Measurements from ENCODE around the gene CASP5. TPM values are rescaled to one million over a fixed set of nuclear protein-coding genes. Genes with fewer than 3 reads are reported as not detected.

Gene CASP5
- total and polyA plus RNA-seq, 2 of the 4 experiments (the other 2 are of a cell fraction), result not detected

DNA sequence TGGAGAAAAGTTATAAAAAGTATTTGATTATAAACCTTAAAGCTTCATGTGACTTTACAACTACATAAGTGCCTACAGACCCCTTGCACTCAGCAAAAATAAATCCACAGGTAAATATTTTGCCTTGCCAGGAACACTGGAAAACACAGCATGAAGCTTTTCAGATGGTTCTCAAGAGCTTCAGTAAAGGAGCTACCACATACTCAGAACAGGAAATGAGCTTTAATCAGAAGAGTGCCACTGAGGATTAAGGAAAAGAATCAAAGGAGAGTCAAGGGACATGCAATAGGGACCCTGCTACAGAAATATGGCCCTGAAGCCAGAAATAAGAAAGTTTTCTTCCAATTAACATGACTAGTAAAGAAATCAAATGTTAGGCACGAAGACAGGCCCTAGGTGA is 10.8 kb upstream of the CASP5 start:
- ATAC-seq (ENCODE audit: low read depth), result no peak

More for the DNA sequence above, 10.8 kb upstream of the CASP5 start:
- ChIA-PET CTCF (interaction anchor here (0.8 kb wide), 1 partner anchor 10 kb away, joined by 3 read pairs; no protein-coding TSS in a partner anchor), POLR2A (ENCODE audit: unreplicated experiment) (interaction anchor here (0.5 kb wide), 1 partner anchor 176 kb away, joined by 3 read pairs; no protein-coding TSS in a partner anchor)
- Histone ChIP-seq H2BK20ac (ENCODE audit: low read depth, low read length) (peak overlapping the region; percentile 14; the same call in 1 of the 2 replicates), H2AK5ac (ENCODE audit: low read depth, low read length) (no peak overlapping the region), H4K8ac (ENCODE audit: low read depth in 2 of 2, low read length in 2 of 2) (peak overlapping the region in 1 of 2 experiments; percentile 21; a peak in 1 of 4 replicates), H3K4ac (ENCODE audit: low read depth, low read length) (no peak overlapping the region), H3K27me3 (ENCODE audit: control insufficient read depth, insufficient read depth, low read length) (no peaks in the 10 kb centered on the region), H3K9me3 (ENCODE audit: control insufficient read depth, insufficient read depth, low read length) (no peaks in the 10 kb centered on the region), H3K27ac (ENCODE audit: insufficient read depth, low read length) (no peak overlapping the region), H3K56ac (ENCODE audit: extremely low read depth, insufficient read depth, low read length) (no peak overlapping the region), H3K14ac (replicated peaks; ENCODE audit: low read depth, low read length) (peak overlapping the region; percentile 22), H3K23ac (ENCODE audit: low read depth, low read length) (no peak overlapping the region), H3K18ac (ENCODE audit: low read depth, low read length) (no peak overlapping the region), H2BK15ac (ENCODE audit: low read depth, low read length) (no peak overlapping the region), H4K20me1 (ENCODE audit: insufficient read depth, low read length) (no peaks in the 10 kb centered on the region), H3K9me1 (ENCODE audit: insufficient read depth, low read length) (peaks cover 3% of the 10 kb centered on the region; the same call in 1 of the 2 replicates), H4K5ac (ENCODE audit: low read depth, low read length) (no peak overlapping the region), H3K4me1 (ENCODE audit: control insufficient read depth, insufficient read depth, low read length) (peaks cover 4% of the 10 kb centered on the region), H3K36me3 (ENCODE audit: control insufficient read depth, insufficient read depth, low read length) (peaks cover 17% of the 10 kb centered on the region), H3K79me1 (ENCODE audit: low read depth in 1 of 2, low read length in 2 of 2) (peaks cover 3 to 17% of the 10 kb centered on the region in 2 experiments; a peak in 2 of 4 replicates), H3K4me3 (ENCODE audit: insufficient read depth, low read depth, low read length) (no peak overlapping the region; the same call in 1 of the 2 replicates), H3K9ac (ENCODE audit: low read depth, low read length) (no peak overlapping the region), H2AK9ac (replicated peaks; ENCODE audit: low read depth, low read length, poor library complexity) (no peak overlapping the region), H2BK120ac (ENCODE audit: low read depth, low read length) (peak overlapping the region; percentile 93; the same call in 1 of the 2 replicates), H3K4me2 (ENCODE audit: low read depth, low read length) (peak overlapping the region; percentile 90), H4K91ac (ENCODE audit: insufficient read depth, low read depth, low read length) (no peak overlapping the region), H2AFZ (replicated peaks; ENCODE audit: low read length, poor library complexity) (no peak overlapping the region), H2BK5ac (ENCODE audit: low read depth, low read length, poor library complexity, severe bottlenecking) (no peak overlapping the region)
- BruUV-seq (replicated peaks), result no TSS peak
- whole genome bisulfite sequencing, 2 experiments (ENCODE audit: extremely low coverage in 2 of 2, insufficient read length in 1 of 2), result no CpG with 5 or more reads among the region's 1 CpG
- TF ChIP-seq BHLHE40 (IDR thresholded peaks at IDR 0.05; ENCODE audit: low read depth, low read length) (no peak), FOS (IDR thresholded peaks at IDR 0.05; ENCODE audit: low read depth, low read length) (no peak), MAFK (IDR thresholded peaks at IDR 0.05; ENCODE audit: low read depth, low read length) (no peak), CHD1 (IDR thresholded peaks at IDR 0.05; ENCODE audit: low read depth, low read length) (no peak), NFE2L2 (IDR thresholded peaks at IDR 0.05; ENCODE audit: low read depth, low read length) (no peak), RAD21 (IDR thresholded peaks at IDR 0.05; ENCODE audit: low read length) (no peak), RCOR1 (IDR thresholded peaks at IDR 0.05; ENCODE audit: insufficient replicate concordance, low read length) (no peak), CEBPB (IDR thresholded peaks at IDR 0.05; ENCODE audit: low read depth, low read length) (no peak), MXI1 (IDR thresholded peaks at IDR 0.05; ENCODE audit: borderline replicate concordance, low read depth, low read length) (no peak), POLR2A (IDR thresholded peaks at IDR 0.05; ENCODE audit: low read depth, low read length) (no peak), MAZ (IDR thresholded peaks at IDR 0.05; ENCODE audit: borderline replicate concordance, low read depth, low read length) (no peak), RFX5 (IDR thresholded peaks at IDR 0.05; ENCODE audit: low read depth, low read length) (no peak), SMC3 (IDR thresholded peaks at IDR 0.05; ENCODE audit: low read depth, low read length) (no peak)
- TF ChIP-seq, protein P1, sequence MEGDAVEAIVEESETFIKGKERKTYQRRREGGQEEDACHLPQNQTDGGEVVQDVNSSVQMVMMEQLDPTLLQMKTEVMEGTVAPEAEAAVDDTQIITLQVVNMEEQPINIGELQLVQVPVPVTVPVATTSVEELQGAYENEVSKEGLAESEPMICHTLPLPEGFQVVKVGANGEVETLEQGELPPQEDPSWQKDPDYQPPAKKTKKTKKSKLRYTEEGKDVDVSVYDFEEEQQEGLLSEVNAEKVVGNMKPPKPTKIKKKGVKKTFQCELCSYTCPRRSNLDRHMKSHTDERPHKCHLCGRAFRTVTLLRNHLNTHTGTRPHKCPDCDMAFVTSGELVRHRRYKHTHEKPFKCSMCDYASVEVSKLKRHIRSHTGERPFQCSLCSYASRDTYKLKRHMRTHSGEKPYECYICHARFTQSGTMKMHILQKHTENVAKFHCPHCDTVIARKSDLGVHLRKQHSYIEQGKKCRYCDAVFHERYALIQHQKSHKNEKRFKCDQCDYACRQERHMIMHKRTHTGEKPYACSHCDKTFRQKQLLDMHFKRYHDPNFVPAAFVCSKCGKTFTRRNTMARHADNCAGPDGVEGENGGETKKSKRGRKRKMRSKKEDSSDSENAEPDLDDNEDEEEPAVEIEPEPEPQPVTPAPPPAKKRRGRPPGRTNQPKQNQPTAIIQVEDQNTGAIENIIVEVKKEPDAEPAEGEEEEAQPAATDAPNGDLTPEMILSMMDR (conservative IDR thresholded peaks at IDR 0.05; ENCODE audit: low read depth, low read length), result no peak
- TF ChIP-seq, protein P2, sequence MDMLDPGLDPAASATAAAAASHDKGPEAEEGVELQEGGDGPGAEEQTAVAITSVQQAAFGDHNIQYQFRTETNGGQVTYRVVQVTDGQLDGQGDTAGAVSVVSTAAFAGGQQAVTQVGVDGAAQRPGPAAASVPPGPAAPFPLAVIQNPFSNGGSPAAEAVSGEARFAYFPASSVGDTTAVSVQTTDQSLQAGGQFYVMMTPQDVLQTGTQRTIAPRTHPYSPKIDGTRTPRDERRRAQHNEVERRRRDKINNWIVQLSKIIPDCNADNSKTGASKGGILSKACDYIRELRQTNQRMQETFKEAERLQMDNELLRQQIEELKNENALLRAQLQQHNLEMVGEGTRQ (IDR thresholded peaks at IDR 0.05; ENCODE audit: low read depth, low read length), result no peak
- TF ChIP-seq, protein P3, sequence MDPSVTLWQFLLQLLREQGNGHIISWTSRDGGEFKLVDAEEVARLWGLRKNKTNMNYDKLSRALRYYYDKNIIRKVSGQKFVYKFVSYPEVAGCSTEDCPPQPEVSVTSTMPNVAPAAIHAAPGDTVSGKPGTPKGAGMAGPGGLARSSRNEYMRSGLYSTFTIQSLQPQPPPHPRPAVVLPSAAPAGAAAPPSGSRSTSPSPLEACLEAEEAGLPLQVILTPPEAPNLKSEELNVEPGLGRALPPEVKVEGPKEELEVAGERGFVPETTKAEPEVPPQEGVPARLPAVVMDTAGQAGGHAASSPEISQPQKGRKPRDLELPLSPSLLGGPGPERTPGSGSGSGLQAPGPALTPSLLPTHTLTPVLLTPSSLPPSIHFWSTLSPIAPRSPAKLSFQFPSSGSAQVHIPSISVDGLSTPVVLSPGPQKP (IDR thresholded peaks at IDR 0.05; ENCODE audit: borderline replicate concordance, low read depth, low read length), result no peak
- no peak for DNase-seq
- in situ Hi-C loops (cut with MboI; ENCODE audit: low sequenced_read_pairs) (no loop called here), dilution Hi-C loops (cut with HindIII; ENCODE audit: low sequenced_read_pairs, unreplicated experiment) (no loop called here), intact Hi-C loops (cut with micrococcal nuclease) (no loop called here)

All from IMR-90 (cell line).